B cell (primary cell): ENCODE measurements around the gene LAPTM4A. TPM values are rescaled to one million over a fixed set of nuclear protein-coding genes. Genes with fewer than 3 reads are reported as not detected.

ENCODE experiments used
- ATAC-seq: fragments of 200-7000 bp; cut with Tn5 transposase; one replicate; pipeline ENCODE4 v1.10.0; 2021; ENCODE audit warnings: low read depth, mild to moderate bottlenecking, moderate number of reproducible peaks, moderate library complexity
- CTCF ChIA-PET: fragments of 350-600 bp; sonication (Branson Sonifier 250); formaldehyde crosslinking; loops from one replicate; lab custom pipeline; 2021; ENCODE audit warnings: antibody characterized with exemption, inconsistent platforms; lab: Charles Lee
- POLR2A ChIA-PET: fragments of 350-600 bp; sonication (Branson Sonifier 250); formaldehyde crosslinking; loops from one replicate; lab custom pipeline; 2021; ENCODE audit warnings: antibody characterized with exemption; lab: Charles Lee
- DNase-seq: peaks from one replicate; pipeline ENCODE4 v3.0.0; 2013
- H2AFZ ChIP-seq: 2 replicates; pipeline ENCODE4 v1.6.1; 2012; ENCODE audit warnings: mild to moderate bottlenecking, low read depth, low read length; ENCODE audit not compliant: insufficient read depth, poor library complexity, severe bottlenecking
- H3K27ac ChIP-seq, 2 donors: 1 replicate in 1 of 2; 2 replicates in 1 of 2; pipeline ENCODE4 v1.5.1; 2012 to 2013; ENCODE audit warnings: low read length in 2 of 2, mild to moderate bottlenecking in 2 of 2, moderate library complexity in 1 of 2
- H3K27me3 ChIP-seq, 4 experiments: fragments of 200-600 bp in 1 of 4; sonication (generic) in 1 of 4; replicated peaks in 1 of 4; 1 replicate in 2 of 4; 2 replicates in 2 of 4; pipeline versions ENCODE4 v1.6.1 to v1.7.0; 2013 to 2016; ENCODE audit warnings: low read length in 3 of 4, mild to moderate bottlenecking in 2 of 4, mixed read lengths in 1 of 4, moderate library complexity in 1 of 4; ENCODE audit not compliant: insufficient read depth in 4 of 4, control insufficient read depth in 3 of 4; ENCODE audit errors: control extremely low read depth in 1 of 4
- H3K36me3 ChIP-seq, 2 experiments: replicated peaks in 1 of 2; 1 replicate in 1 of 2; 2 replicates in 1 of 2; pipeline versions ENCODE4 v1.6.1 to v1.7.1; 2013; ENCODE audit warnings: low read length in 1 of 2; ENCODE audit not compliant: insufficient read depth in 2 of 2, control insufficient read depth in 1 of 2; ENCODE audit errors: control extremely low read depth in 1 of 2, extremely low read depth in 1 of 2
- H3K4me1 ChIP-seq, 2 donors: fragments of 200-600 bp in 1 of 2; sonication (generic) in 1 of 2; 1 replicate in 1 of 2; 2 replicates in 1 of 2; pipeline versions ENCODE4 v1.5.1 to v1.6.1; 2013 to 2017; ENCODE audit warnings: low read length in 2 of 2; ENCODE audit not compliant: control insufficient read depth in 2 of 2, insufficient read depth in 2 of 2
- H3K4me2 ChIP-seq: replicated peaks from 2 replicates; pipeline ENCODE3; 2012; ENCODE audit warnings: mild to moderate bottlenecking, low read depth, low read length; ENCODE audit not compliant: poor library complexity, severe bottlenecking
- H3K4me3 ChIP-seq, 5 experiments: fragments of 200-600 bp in 1 of 5; sonication (generic) in 1 of 5; 1 replicate in 3 of 5; 2 replicates in 2 of 5; pipeline versions ENCODE4 v1.5.1 to v1.7.0; 2011 to 2016; ENCODE audit warnings: low read length in 4 of 5, mild to moderate bottlenecking in 4 of 5, low read depth in 2 of 5, control low read depth in 1 of 5, moderate library complexity in 1 of 5; ENCODE audit not compliant: insufficient read depth in 1 of 5; ENCODE audit errors: control extremely low read depth in 1 of 5, extremely low read depth in 1 of 5
- H3K79me2 ChIP-seq: fragments of 200-600 bp; sonication (generic); one replicate; pipeline ENCODE4 v1.6.0; 2016; ENCODE audit warnings: low read length; ENCODE audit not compliant: control insufficient read depth, insufficient read depth
- H3K9ac ChIP-seq: fragments of 200-600 bp; sonication (generic); 2 replicates; pipeline ENCODE4 v1.6.1; 2017; ENCODE audit warnings: mild to moderate bottlenecking, low read length, moderate library complexity
- H3K9me3 ChIP-seq, 3 donors: one replicate each; pipeline versions ENCODE4 v1.6.1 to v1.7.1; 2013; ENCODE audit warnings: low read length in 2 of 3; ENCODE audit not compliant: control insufficient read depth in 2 of 3, insufficient read depth in 1 of 3; ENCODE audit errors: control extremely low read depth in 1 of 3
- H4K20me1 ChIP-seq: 2 replicates; pipeline ENCODE4 v1.6.0; 2012; ENCODE audit warnings: mild to moderate bottlenecking, low read length; ENCODE audit not compliant: insufficient read depth, control insufficient read depth, poor library complexity, severe bottlenecking
- H3K27ac Mint-ChIP-seq: one replicate; pipeline ENCODE4 v1.8.0; 2021; ENCODE audit warnings: mixed read lengths
- H3K27me3 Mint-ChIP-seq: one replicate; pipeline ENCODE4 v1.8.0; 2021; ENCODE audit warnings: mixed read lengths
- H3K4me1 Mint-ChIP-seq: one replicate; pipeline ENCODE4 v1.8.0; 2021; ENCODE audit warnings: mixed read lengths
- H3K4me3 Mint-ChIP-seq: one replicate; pipeline ENCODE4 v1.8.0; 2021; ENCODE audit warnings: mixed read lengths
- H3K9me3 Mint-ChIP-seq: one replicate; pipeline ENCODE4 v1.8.0; 2022; ENCODE audit warnings: mixed read lengths; ENCODE audit not compliant: insufficient read depth
- CTCF ChIP-seq: fragments of 200-600 bp; IDR thresholded peaks from one replicate; pipeline ENCODE4 v1.8.0; 2022; ENCODE audit warnings: antibody characterized with exemption, mild to moderate bottlenecking
- EZH2 ChIP-seq: IDR thresholded peaks from 2 replicates; pipeline ENCODE4 v1.6.1; 2012; ENCODE audit warnings: borderline replicate concordance, low read depth, mild to moderate bottlenecking, moderate library complexity, low read length; ENCODE audit not compliant: insufficient read depth, poor library complexity, severe bottlenecking
- WGBS: methylation state at CpG from one replicate; pipeline ENCODE4 v1.1.5; 2013; ENCODE audit warnings: missing lambda C conversion rate; ENCODE audit not compliant: insufficient coverage; 5-methylcytosine and 5-hydroxymethylcytosine counted together
- intact Hi-C: fragments of 100-400 bp; cut with micrococcal nuclease; formaldehyde crosslinking; loops from one replicate; pipeline ENCODE4 v1.10.0; 2022
- polyA plus RNA-seq: library from polyadenylated mRNA; depleted of rRNA; stranded (reverse); fragments of >200 nt; gene quantifications from 2 replicates; pipeline ENCODE4 v1.2.3, GENCODE V29; 2012
- total RNA-seq, 2 donors: library from RNA; stranded (reverse); fragments of 120-200 nt in 1 of 2; gene quantifications; 1 replicate in 1 of 2; 2 replicates in 1 of 2; pipeline versions ENCODE4 v1.2.3 to v1.2.4, GENCODE V29; 2013 to 2022

LAPTM4A gene
- total and polyA plus RNA-seq, 2 donors (not counting 1 experiment from before 2014, with no cell fraction given) = 45.9 to 74.4 TPM

- peaks cover 8% of the 10 kb centered on the region for H3K27me3 Mint-ChIP-seq
- no peaks in the 10 kb centered on the region for H3K36me3 ChIP-seq
- CTCF ChIA-PET = no interaction called here
- WGBS = 98% methylated on average over 8 of the region's 10 CpGs
- H3K27ac ChIP-seq = no peak overlapping the region
- peaks cover 0 to 12% (median 0%) of the 10 kb centered on the region in 3 donors for H3K9me3 ChIP-seq
- H3K4me1 ChIP-seq = no peaks in the 10 kb centered on the region
- H3K4me3 Mint-ChIP-seq = no peak overlapping the region
- ATAC-seq (no peak), DNase-seq (no peak)
- no peak overlapping the region for H2AFZ ChIP-seq
- POLR2A ChIA-PET = no interaction called here
- H3K4me1 Mint-ChIP-seq = peaks cover 3% of the 10 kb centered on the region
- H3K4me2 ChIP-seq = no peak overlapping the region
- TF ChIP-seq CTCF (no peak), EZH2 (no peak)
- no peak overlapping the region for H3K27ac Mint-ChIP-seq
- H3K27me3 ChIP-seq = peaks cover 0 to 5% (median 2%) of the 10 kb centered on the region in 4 experiments
- H3K9me3 Mint-ChIP-seq = no peaks in the 10 kb centered on the region
- no peak overlapping the region for H3K4me3 ChIP-seq
- H3K79me2 ChIP-seq = no peaks in the 10 kb centered on the region
- no peak overlapping the region for H3K9ac ChIP-seq
- intact Hi-C loops = no loop called here
- H4K20me1 ChIP-seq = no peaks in the 10 kb centered on the region
Observed at GRCh38 chr2:20080428-20080827, 29.0 kb upstream of the LAPTM4A start.

DNA sequence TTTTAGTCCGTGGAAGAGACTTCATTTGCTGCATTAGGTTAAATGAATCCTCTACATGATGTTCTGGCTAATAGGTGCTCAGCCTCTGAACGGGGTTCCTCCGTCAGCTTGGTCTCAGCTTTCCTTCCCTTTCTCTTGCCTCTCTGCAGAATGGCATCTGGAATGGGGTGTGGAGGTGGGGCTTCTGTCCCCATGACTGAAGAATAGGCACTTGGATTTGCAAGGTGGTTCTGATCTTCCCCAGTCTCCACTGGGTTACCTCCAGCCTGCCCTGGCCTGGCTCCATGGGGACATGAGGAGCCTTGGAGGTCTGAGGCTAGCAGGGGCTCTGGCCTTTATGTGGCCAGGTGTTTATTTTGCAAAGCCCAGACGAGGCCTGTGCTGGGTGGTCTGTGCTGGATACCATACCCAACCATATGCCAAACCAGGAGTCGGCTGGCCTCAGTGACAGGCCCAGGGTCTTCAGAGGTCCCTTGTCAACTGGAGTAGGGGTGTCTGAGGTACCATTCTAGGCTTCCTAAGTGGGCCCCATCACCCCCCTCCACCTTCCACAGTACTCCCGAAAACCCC is 28.2 kb upstream of the LAPTM4A start:
- no peaks in the 10 kb centered on the region for H4K20me1 ChIP-seq
- no peak overlapping the region for H3K4me3 ChIP-seq
- no peak overlapping the region for H3K27ac ChIP-seq
- Mint-ChIP-seq H3K27me3 (peaks cover 14% of the 10 kb centered on the region), H3K27ac (no peak overlapping the region), H3K9me3 (no peaks in the 10 kb centered on the region), H3K4me3 (no peak overlapping the region), H3K4me1 (peaks cover 3% of the 10 kb centered on the region)
- H3K79me2 ChIP-seq = no peaks in the 10 kb centered on the region
- POLR2A ChIA-PET = no interaction called here
- CTCF ChIA-PET = interaction anchor here (1.0 kb wide), 1 partner anchor 66 kb away, joined by 5 read pairs; no protein-coding TSS in a partner anchor
- WGBS = 90% methylated on average over 3 of the region's 6 CpGs
- no peak for DNase-seq
- TF ChIP-seq CTCF = no peak
- TF ChIP-seq EZH2 = no peak
- peaks cover 0 to 5% (median 2%) of the 10 kb centered on the region in 4 experiments for H3K27me3 ChIP-seq
- intact Hi-C loops = no loop called here
- no peaks in the 10 kb centered on the region for H3K36me3 ChIP-seq
- H3K9ac ChIP-seq = no peak overlapping the region
- H3K4me2 ChIP-seq = no peak overlapping the region
- H3K4me1 ChIP-seq = no peaks in the 10 kb centered on the region
- no peak for ATAC-seq
- H2AFZ ChIP-seq = no peak overlapping the region
- peaks cover 0 to 12% (median 0%) of the 10 kb centered on the region in 3 donors for H3K9me3 ChIP-seq
